Measurements from ENCODE around the gene PPP6R2. TPM values are rescaled to one million over a fixed set of nuclear protein-coding genes. Genes with fewer than 3 reads are reported as not detected.

The PPP6R2 gene
- total RNA-seq, 1 experiment from 2014 or later: 31.4 TPM

GRCh38 chr22:50485221-50486131 lies 142.3 kb downstream of the PPP6R2 start:
- DNase-seq (ENCODE audit: low read depth): peak; percentile 55

- DNase-seq (ENCODE audit: low read depth): peak; percentile 66
These were observed 143.6 kb downstream of the PPP6R2 start, which contains the start of gene MIOX for GRCh38 chr22:50486561-50487289. Gene MIOX, plus strand, starts transcription at chr22:50486859. Its CDS starts 39 bp downstream, at chr22:50486898.

GRCh38 chr22:50487290-50488005 lies 144.3 kb downstream of the PPP6R2 start:
- no peak for DNase-seq (ENCODE audit: low read depth)

DNA sequence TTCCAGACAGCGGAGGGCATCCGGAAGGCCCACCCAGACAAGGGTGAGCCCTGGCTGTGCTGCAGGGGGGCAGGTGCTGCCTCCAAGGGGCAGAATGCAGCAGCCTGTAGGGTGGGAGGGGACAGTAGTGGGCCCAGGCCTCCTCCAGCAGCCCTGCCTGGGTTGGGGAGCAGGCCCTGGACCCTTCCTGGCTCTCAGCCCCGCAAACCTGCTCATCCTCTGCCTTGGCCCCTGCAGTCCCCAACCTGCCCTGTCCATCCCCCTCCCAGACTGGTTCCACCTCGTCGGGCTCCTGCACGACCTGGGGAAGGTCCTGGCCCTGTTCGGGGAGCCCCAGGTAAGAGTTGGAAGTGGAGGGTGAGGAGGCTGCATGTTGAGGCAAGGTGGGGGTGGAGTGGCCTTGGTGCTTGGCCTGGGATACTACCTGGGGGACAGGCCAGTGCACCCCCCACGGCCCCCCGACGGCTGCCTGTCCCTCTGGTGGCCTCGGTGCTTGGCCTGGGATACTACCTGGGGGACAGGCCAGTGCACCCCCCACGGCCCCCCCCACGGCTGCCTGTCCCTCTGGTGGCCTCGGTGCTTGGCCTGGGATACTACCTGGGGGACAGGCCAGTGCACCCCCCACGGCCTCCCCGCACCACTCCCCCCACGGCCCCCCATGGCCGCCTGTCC lies 145.0 kb downstream of the PPP6R2 start:
- DNase-seq (ENCODE audit: low read depth): no peak

- no peak for DNase-seq (ENCODE audit: low read depth)
These were observed 145.8 kb downstream of the PPP6R2 start for GRCh38 chr22:50488886-50489285.

GRCh38 chr22:50489363-50490243 lies 146.5 kb downstream of the PPP6R2 start:
- no peak for DNase-seq (ENCODE audit: low read depth)

- DNase-seq (ENCODE audit: low read depth): no peak
These were observed 147.6 kb downstream of the PPP6R2 start for GRCh38 chr22:50490531-50491308.

Other genes starting within 250 kb of the PPP6R2 start
- 0.54 and 3.3 TPM in 2 replicates for gene PANX2, start 172.6 kb upstream of the PPP6R2 start, total RNA-seq (2014; rRNA removed; shearing (Covaris generic))
- 9.7 and 15.1 TPM in 2 replicates for gene TRABD, start 157.4 kb upstream of the PPP6R2 start, total RNA-seq (2014; rRNA removed; shearing (Covaris generic))
- gene SELENOO, start 142.3 kb upstream of the PPP6R2 start, total RNA-seq (2014; rRNA removed; shearing (Covaris generic)): 12.0 and 21.4 TPM in 2 replicates
- gene TUBGCP6, start 98.3 kb upstream of the PPP6R2 start, total RNA-seq (2014; rRNA removed; shearing (Covaris generic)): 1.7 and 12.5 TPM in 2 replicates
- gene HDAC10, start 92.1 kb upstream of the PPP6R2 start, total RNA-seq (2014; rRNA removed; shearing (Covaris generic)): 5.4 and 12.3 TPM in 2 replicates
- 10.1 and 16.9 TPM in 2 replicates for gene MAPK12, start 81.6 kb upstream of the PPP6R2 start, total RNA-seq (2014; rRNA removed; shearing (Covaris generic))
- gene MAPK11, start 72.9 kb upstream of the PPP6R2 start, total RNA-seq (2014; rRNA removed; shearing (Covaris generic)): 1.7 and 1.9 TPM in 2 replicates
- gene PLXNB2, start 35.7 kb upstream of the PPP6R2 start, total RNA-seq (2014; rRNA removed; shearing (Covaris generic)): 44.4 and 59.5 TPM in 2 replicates
- 0.20 and 0.71 TPM in 2 replicates for gene DENND6B, start 16.3 kb upstream of the PPP6R2 start, total RNA-seq (2014; rRNA removed; shearing (Covaris generic))
- gene SBF1, start 131.7 kb downstream of the PPP6R2 start, total RNA-seq (2014; rRNA removed; shearing (Covaris generic)): 19.6 and 43.6 TPM in 2 replicates
- 0.15 TPM in 1 of 2 replicates, not detected in the other for gene ADM2, start 138.2 kb downstream of the PPP6R2 start, total RNA-seq (2014; rRNA removed; shearing (Covaris generic))
- gene MIOX, start 143.5 kb downstream of the PPP6R2 start, total RNA-seq (2014; rRNA removed; shearing (Covaris generic)): not detected in 2 replicates
- 31.2 and 59.8 TPM in 2 replicates for gene LMF2, start 164.4 kb downstream of the PPP6R2 start, total RNA-seq (2014; rRNA removed; shearing (Covaris generic))
- 46.8 and 50.9 TPM in 2 replicates for gene NCAPH2, start 164.9 kb downstream of the PPP6R2 start, total RNA-seq (2014; rRNA removed; shearing (Covaris generic))
- 1.6 TPM in 1 of 2 replicates, not detected in the other for gene SCO2, start 182.3 kb downstream of the PPP6R2 start, total RNA-seq (2014; rRNA removed; shearing (Covaris generic))
- gene TYMP, start 186.7 kb downstream of the PPP6R2 start, total RNA-seq (2014; rRNA removed; shearing (Covaris generic)): 12.6 and 23.7 TPM in 2 replicates
- 0.02 and 0.37 TPM in 2 replicates for gene KLHDC7B, start 202.6 kb downstream of the PPP6R2 start, total RNA-seq (2014; rRNA removed; shearing (Covaris generic))
- not detected in 2 replicates for gene SYCE3, start 219.6 kb downstream of the PPP6R2 start, total RNA-seq (2014; rRNA removed; shearing (Covaris generic))
- gene CPT1B, start 235.1 kb downstream of the PPP6R2 start, total RNA-seq (2014; rRNA removed; shearing (Covaris generic)): 2.2 and 2.4 TPM in 2 replicates
- 14.3 and 18.6 TPM in 2 replicates for gene CHKB, start 239.5 kb downstream of the PPP6R2 start, total RNA-seq (2014; rRNA removed; shearing (Covaris generic))

Data from M059J (cell line).